T-helper 17 cell (primary cell): ENCODE measurements around the gene KCNMA1. TPM values are rescaled to one million over a fixed set of nuclear protein-coding genes. Genes with fewer than 3 reads are reported as not detected.
A peak's percentile ranks its signal among the peaks of the same experiment; 100 is the strongest.

ENCODE experiments used
- ATAC-seq: fragments of 150-1000 bp; cut with Tn5 transposase; 2 replicates; pipeline ENCODE4 v1.10.0; 2021; ENCODE audit warnings: mild to moderate bottlenecking, moderate library complexity
- DNase-seq, 3 donors: peaks; one replicate each; pipeline versions ENCODE4 v3.0.0 to v3.0.0-alpha.2; 2020 to 2021
- H3K9me3 ChIP-seq: one replicate; pipeline ENCODE4 v1.7.0; 2013; ENCODE audit warnings: low read length, mild to moderate bottlenecking; ENCODE audit not compliant: control insufficient read depth, poor library complexity, severe bottlenecking
- H3K27ac Mint-ChIP-seq: one replicate; pipeline ENCODE4 v1.8.0; 2022; ENCODE audit warnings: mild to moderate bottlenecking, moderate library complexity, mixed read lengths
- H3K27me3 Mint-ChIP-seq: one replicate; pipeline ENCODE4 v1.8.0; 2022; ENCODE audit warnings: mixed read lengths
- H3K36me3 Mint-ChIP-seq: one replicate; pipeline ENCODE4 v1.8.0; 2022; ENCODE audit warnings: low read depth, mixed read lengths
- H3K4me1 Mint-ChIP-seq: one replicate; pipeline ENCODE4 v1.8.0; 2022; ENCODE audit warnings: mild to moderate bottlenecking, mixed read lengths
- H3K4me3 Mint-ChIP-seq: one replicate; pipeline ENCODE4 v1.8.0; 2022; ENCODE audit warnings: mild to moderate bottlenecking, moderate library complexity, mixed read lengths
- total RNA-seq, 4 donors: library from RNA in 2 of 4; stranded (reverse) in 2 of 4; gene quantifications; one replicate each; pipeline ENCODE4 v1.2.3 and lab custom pipeline; 2022 to 2026

Gene KCNMA1
- total RNA-seq, 2 donors from 2014 or later = 0.27 TPM; not detected in 1

GRCh38 chr10:77186936-77187335 is 450.7 kb downstream of the KCNMA1 start:
- peaks cover 51% of the 10 kb centered on the region for H3K27me3 Mint-ChIP-seq
- no peak for ATAC-seq
- no peak overlapping the region for H3K27ac Mint-ChIP-seq
- no peaks in the 10 kb centered on the region for H3K9me3 ChIP-seq
- no peak for DNase-seq
- no peaks in the 10 kb centered on the region for H3K4me1 Mint-ChIP-seq
- H3K4me3 Mint-ChIP-seq = no peak overlapping the region
- no peaks in the 10 kb centered on the region for H3K36me3 Mint-ChIP-seq

GRCh38 chr10:77185696-77186095 is 451.9 kb downstream of the KCNMA1 start:
- H3K9me3 ChIP-seq = no peaks in the 10 kb centered on the region
- Mint-ChIP-seq H3K27ac (no peak overlapping the region), H3K27me3 (peaks cover 52% of the 10 kb centered on the region), H3K4me3 (no peak overlapping the region), H3K4me1 (no peaks in the 10 kb centered on the region), H3K36me3 (no peaks in the 10 kb centered on the region)
- ATAC-seq (no peak), DNase-seq (no peak)

- Mint-ChIP-seq H3K4me1 (no peaks in the 10 kb centered on the region), H3K27me3 (peaks cover 62% of the 10 kb centered on the region), H3K4me3 (no peak overlapping the region), H3K27ac (no peak overlapping the region), H3K36me3 (no peaks in the 10 kb centered on the region)
- H3K9me3 ChIP-seq = no peaks in the 10 kb centered on the region
- no peak for DNase-seq
- ATAC-seq = no peak
Observed at GRCh38 chr10:77182803-77183202, 454.8 kb downstream of the KCNMA1 start.

- Mint-ChIP-seq H3K27ac (no peak overlapping the region), H3K4me3 (no peak overlapping the region), H3K4me1 (no peaks in the 10 kb centered on the region), H3K27me3 (peaks cover 53% of the 10 kb centered on the region), H3K36me3 (peaks cover 4% of the 10 kb centered on the region)
- no peak for DNase-seq
- ATAC-seq = no peak
- no peaks in the 10 kb centered on the region for H3K9me3 ChIP-seq
Observed at GRCh38 chr10:77180794-77181193, 456.8 kb downstream of the KCNMA1 start.

GRCh38 chr10:77180104-77180503 is 457.5 kb downstream of the KCNMA1 start:
- no peaks in the 10 kb centered on the region for H3K4me1 Mint-ChIP-seq
- peaks cover 4% of the 10 kb centered on the region for H3K36me3 Mint-ChIP-seq
- H3K27me3 Mint-ChIP-seq = peaks cover 53% of the 10 kb centered on the region
- H3K27ac Mint-ChIP-seq = no peak overlapping the region
- no peaks in the 10 kb centered on the region for H3K9me3 ChIP-seq
- ATAC-seq (no peak), DNase-seq (no peak)
- no peak overlapping the region for H3K4me3 Mint-ChIP-seq

GRCh38 chr10:77179015-77179695 is 458.5 kb downstream of the KCNMA1 start:
- no peaks in the 10 kb centered on the region for H3K9me3 ChIP-seq
- Mint-ChIP-seq H3K4me1 (no peaks in the 10 kb centered on the region), H3K27ac (no peak overlapping the region), H3K4me3 (no peak overlapping the region), H3K27me3 (peaks cover 54% of the 10 kb centered on the region), H3K36me3 (peaks cover 4% of the 10 kb centered on the region)
- ATAC-seq = no peak
- no peak for DNase-seq

- peaks cover 51% of the 10 kb centered on the region for H3K27me3 Mint-ChIP-seq
- H3K9me3 ChIP-seq = no peaks in the 10 kb centered on the region
- no peak overlapping the region for H3K27ac Mint-ChIP-seq
- no peak overlapping the region for H3K4me3 Mint-ChIP-seq
- no peak for ATAC-seq
- DNase-seq = no peak
- H3K4me1 Mint-ChIP-seq = no peaks in the 10 kb centered on the region
- peaks cover 4% of the 10 kb centered on the region for H3K36me3 Mint-ChIP-seq
Observed at GRCh38 chr10:77177589-77177988, 460.0 kb downstream of the KCNMA1 start.

GRCh38 chr10:77177161-77177560 is 460.4 kb downstream of the KCNMA1 start:
- DNase-seq (no peak), ATAC-seq (no peak)
- peaks cover 4% of the 10 kb centered on the region for H3K36me3 Mint-ChIP-seq
- H3K4me3 Mint-ChIP-seq = no peak overlapping the region
- no peaks in the 10 kb centered on the region for H3K4me1 Mint-ChIP-seq
- H3K27ac Mint-ChIP-seq = no peak overlapping the region
- H3K9me3 ChIP-seq = no peaks in the 10 kb centered on the region
- H3K27me3 Mint-ChIP-seq = peaks cover 55% of the 10 kb centered on the region

GRCh38 chr10:77176232-77176631 is 461.4 kb downstream of the KCNMA1 start:
- H3K27me3 Mint-ChIP-seq = peaks cover 59% of the 10 kb centered on the region
- DNase-seq (no peak), ATAC-seq (no peak)
- H3K4me1 Mint-ChIP-seq = no peaks in the 10 kb centered on the region
- no peak overlapping the region for H3K27ac Mint-ChIP-seq
- no peaks in the 10 kb centered on the region for H3K9me3 ChIP-seq
- no peak overlapping the region for H3K4me3 Mint-ChIP-seq
- peaks cover 4% of the 10 kb centered on the region for H3K36me3 Mint-ChIP-seq

GRCh38 chr10:77175631-77176222 is 461.9 kb downstream of the KCNMA1 start:
- ATAC-seq = no peak
- peaks cover 54% of the 10 kb centered on the region for H3K27me3 Mint-ChIP-seq
- no peak for DNase-seq
- H3K27ac Mint-ChIP-seq = no peak overlapping the region
- H3K9me3 ChIP-seq = no peaks in the 10 kb centered on the region
- H3K4me3 Mint-ChIP-seq = no peak overlapping the region
- H3K36me3 Mint-ChIP-seq = peaks cover 4% of the 10 kb centered on the region
- no peaks in the 10 kb centered on the region for H3K4me1 Mint-ChIP-seq

GRCh38 chr10:77173615-77174461 is 463.8 kb downstream of the KCNMA1 start:
- ATAC-seq = peak; percentile 57
- peak; percentile 26 to 50 (median 32) for DNase-seq
- Mint-ChIP-seq H3K4me1 (no peaks in the 10 kb centered on the region), H3K27me3 (peaks cover 41% of the 10 kb centered on the region), H3K27ac (no peak overlapping the region), H3K36me3 (peaks cover 7% of the 10 kb centered on the region), H3K4me3 (no peak overlapping the region)
- H3K9me3 ChIP-seq = no peaks in the 10 kb centered on the region

GRCh38 chr10:77172086-77172485 is 465.5 kb downstream of the KCNMA1 start:
- Mint-ChIP-seq H3K36me3 (peaks cover 4% of the 10 kb centered on the region), H3K27ac (no peak overlapping the region), H3K4me3 (no peak overlapping the region), H3K27me3 (peaks cover 23% of the 10 kb centered on the region), H3K4me1 (no peaks in the 10 kb centered on the region)
- DNase-seq (no peak), ATAC-seq (no peak)
- no peaks in the 10 kb centered on the region for H3K9me3 ChIP-seq

GRCh38 chr10:77168861-77169260 is 468.7 kb downstream of the KCNMA1 start:
- H3K9me3 ChIP-seq = no peaks in the 10 kb centered on the region
- no peak for ATAC-seq
- Mint-ChIP-seq H3K4me3 (peak overlapping the region; percentile 52), H3K27ac (no peak overlapping the region), H3K27me3 (peaks cover 38% of the 10 kb centered on the region), H3K4me1 (peaks cover 5% of the 10 kb centered on the region), H3K36me3 (peaks cover 4% of the 10 kb centered on the region)
- DNase-seq = no peak
